Activated T-helper 17 cell treated with anti-CD3 and anti-CD28 coated beads, Interleukin-2, amount 50 U/mL, for 72 hours (primary cell): ENCODE data around the gene JTB. TPM values are rescaled to one million over a fixed set of nuclear protein-coding genes. Genes with fewer than 3 reads are reported as not detected.

Experiments used
- ATAC-seq: fragments of 150-1000 bp; cut with Tn5 transposase; replicated peaks from 2 replicates; pipeline ENCODE4 v1.10.0; 2021; ENCODE audit warnings: mild to moderate bottlenecking, moderate library complexity
- H3K27ac Mint-ChIP-seq: one replicate; pipeline ENCODE4 v1.8.0; 2022; ENCODE audit warnings: mixed read lengths
- H3K27me3 Mint-ChIP-seq: one replicate; pipeline ENCODE4 v1.8.0; 2022; ENCODE audit warnings: mixed read lengths
- H3K36me3 Mint-ChIP-seq: one replicate; pipeline ENCODE4 v1.8.0; 2022; ENCODE audit warnings: low read depth, mild to moderate bottlenecking, mixed read lengths
- H3K4me1 Mint-ChIP-seq: one replicate; pipeline ENCODE4 v1.8.0; 2022; ENCODE audit warnings: mixed read lengths
- H3K4me3 Mint-ChIP-seq: one replicate; pipeline ENCODE4 v1.8.0; 2022; ENCODE audit warnings: mild to moderate bottlenecking, mixed read lengths
- H3K9me3 Mint-ChIP-seq: one replicate; pipeline ENCODE4 v1.8.0; 2022; ENCODE audit warnings: mixed read lengths
- total RNA-seq, 2 donors: library from RNA; stranded (reverse); gene quantifications; one replicate each; pipeline ENCODE4 v1.2.3, GENCODE V29; 2022

Gene JTB
- total RNA-seq, 2 donors from 2014 or later = 89.7 to 167 TPM

GRCh38 chr1:153953859-153954365, 23.6 kb downstream of the JTB start:
- Mint-ChIP-seq H3K27me3 (no peaks in the 10 kb centered on the region), H3K4me1 (peaks cover 31% of the 10 kb centered on the region), H3K27ac (peak overlapping the region; percentile 73), H3K9me3 (no peaks in the 10 kb centered on the region), H3K4me3 (peak overlapping the region; percentile 99), H3K36me3 (peaks cover 88% of the 10 kb centered on the region)
- ATAC-seq = no peak

GRCh38 chr1:153951801-153952200, 25.7 kb downstream of the JTB start:
- ATAC-seq = no peak
- H3K9me3 Mint-ChIP-seq = no peaks in the 10 kb centered on the region
- H3K4me1 Mint-ChIP-seq = peaks cover 26% of the 10 kb centered on the region
- H3K4me3 Mint-ChIP-seq = no peak overlapping the region
- peaks cover 87% of the 10 kb centered on the region for H3K36me3 Mint-ChIP-seq
- H3K27me3 Mint-ChIP-seq = no peaks in the 10 kb centered on the region
- H3K27ac Mint-ChIP-seq = peak overlapping the region; percentile 63

- peaks cover 84% of the 10 kb centered on the region for H3K36me3 Mint-ChIP-seq
- peak overlapping the region; percentile 85 for H3K27ac Mint-ChIP-seq
- peaks cover 23% of the 10 kb centered on the region for H3K4me1 Mint-ChIP-seq
- no peak for ATAC-seq
- H3K9me3 Mint-ChIP-seq = no peaks in the 10 kb centered on the region
- no peaks in the 10 kb centered on the region for H3K27me3 Mint-ChIP-seq
- H3K4me3 Mint-ChIP-seq = no peak overlapping the region
Observed at GRCh38 chr1:153951183-153951582, 26.3 kb downstream of the JTB start.

GRCh38 chr1:153946622-153947241, 30.7 kb downstream of the JTB start, which contains the start of gene DENND4B:
TSS of gene DENND4B (minus strand) at chr1:153946718. CDS start at chr1:153944374, 2,344 bp downstream.
- Mint-ChIP-seq H3K27ac (peak within 1 kb of the TSS; percentile 96), H3K27me3 (no peaks in the 10 kb centered on the region), H3K36me3 (peaks cover 86% of the 10 kb centered on the region), H3K4me1 (peaks cover 30% of the 10 kb centered on the region), H3K9me3 (no peaks in the 10 kb centered on the region), H3K4me3 (peak within 1 kb of the TSS; percentile 90)
- peak; percentile 71 for ATAC-seq

GRCh38 chr1:153945795-153946621, 31.5 kb downstream of the JTB start:
- Mint-ChIP-seq H3K9me3 (no peaks in the 10 kb centered on the region), H3K27ac (peak overlapping the region; percentile 96), H3K4me3 (peak overlapping the region; percentile 90)

GRCh38 chr1:153945131-153945794, 32.2 kb downstream of the JTB start:
- H3K36me3 Mint-ChIP-seq = peaks cover 83% of the 10 kb centered on the region
- H3K9me3 Mint-ChIP-seq = no peaks in the 10 kb centered on the region
- H3K27ac Mint-ChIP-seq = peak overlapping the region; percentile 96
- peaks cover 28% of the 10 kb centered on the region for H3K4me1 Mint-ChIP-seq
- peak; percentile 68 for ATAC-seq
- H3K4me3 Mint-ChIP-seq = peak overlapping the region; percentile 90
- H3K27me3 Mint-ChIP-seq = no peaks in the 10 kb centered on the region

More at GRCh38 chr1:153945795-153946621, 31.5 kb downstream of the JTB start:
- peak; percentile 75 for ATAC-seq
- Mint-ChIP-seq H3K36me3 (peaks cover 84% of the 10 kb centered on the region), H3K27me3 (no peaks in the 10 kb centered on the region), H3K4me1 (peaks cover 28% of the 10 kb centered on the region)

GRCh38 chr1:153944827-153945117, 32.7 kb downstream of the JTB start:
- H3K9me3 Mint-ChIP-seq = no peaks in the 10 kb centered on the region
- H3K27ac Mint-ChIP-seq = peak overlapping the region; percentile 96
- peak; percentile 3 for ATAC-seq
- peaks cover 83% of the 10 kb centered on the region for H3K36me3 Mint-ChIP-seq
- H3K4me3 Mint-ChIP-seq = peak overlapping the region; percentile 90
- H3K27me3 Mint-ChIP-seq = no peaks in the 10 kb centered on the region
- H3K4me1 Mint-ChIP-seq = peaks cover 29% of the 10 kb centered on the region

GRCh38 chr1:153944005-153944826, 33.3 kb downstream of the JTB start:
- H3K4me1 Mint-ChIP-seq = peaks cover 29% of the 10 kb centered on the region
- peaks cover 87% of the 10 kb centered on the region for H3K36me3 Mint-ChIP-seq
- peak overlapping the region; percentile 90 for H3K4me3 Mint-ChIP-seq
- no peak for ATAC-seq
- H3K9me3 Mint-ChIP-seq = no peaks in the 10 kb centered on the region
- H3K27me3 Mint-ChIP-seq = no peaks in the 10 kb centered on the region
- peak overlapping the region; percentile 96 for H3K27ac Mint-ChIP-seq

GRCh38 chr1:153942766-153943549, 34.5 kb downstream of the JTB start:
- Mint-ChIP-seq H3K4me3 (no peak overlapping the region), H3K36me3 (peaks cover 87% of the 10 kb centered on the region), H3K9me3 (no peaks in the 10 kb centered on the region), H3K27me3 (no peaks in the 10 kb centered on the region), H3K4me1 (peaks cover 29% of the 10 kb centered on the region), H3K27ac (peak overlapping the region; percentile 96)
- ATAC-seq = no peak

- ATAC-seq = no peak
- peak overlapping the region; percentile 96 for H3K27ac Mint-ChIP-seq
- no peaks in the 10 kb centered on the region for H3K27me3 Mint-ChIP-seq
- H3K4me1 Mint-ChIP-seq = peaks cover 26% of the 10 kb centered on the region
- no peak overlapping the region for H3K4me3 Mint-ChIP-seq
- peaks cover 88% of the 10 kb centered on the region for H3K36me3 Mint-ChIP-seq
- no peaks in the 10 kb centered on the region for H3K9me3 Mint-ChIP-seq
Observed at GRCh38 chr1:153941826-153942725, 35.4 kb downstream of the JTB start.

GRCh38 chr1:153940756-153941155, 36.7 kb downstream of the JTB start:
- Mint-ChIP-seq H3K27me3 (no peaks in the 10 kb centered on the region), H3K4me3 (no peak overlapping the region), H3K27ac (peak overlapping the region; percentile 21), H3K9me3 (no peaks in the 10 kb centered on the region), H3K36me3 (peaks cover 96% of the 10 kb centered on the region), H3K4me1 (peaks cover 25% of the 10 kb centered on the region)
- ATAC-seq = no peak

GRCh38 chr1:153939476-153939875, 38.0 kb downstream of the JTB start:
- ATAC-seq = no peak
- H3K9me3 Mint-ChIP-seq = no peaks in the 10 kb centered on the region
- no peak overlapping the region for H3K27ac Mint-ChIP-seq
- no peaks in the 10 kb centered on the region for H3K27me3 Mint-ChIP-seq
- H3K4me3 Mint-ChIP-seq = no peak overlapping the region
- peaks cover 20% of the 10 kb centered on the region for H3K4me1 Mint-ChIP-seq
- H3K36me3 Mint-ChIP-seq = peaks cover 96% of the 10 kb centered on the region
